SIG-M5 treated with dmso at 0.1 percent for 504 hours (cell line): ENCODE data around the gene YIF1A.
"Not testable (repeated sequence)": the region's sequence is repeated elsewhere in the genome, so short reads cannot be mapped to it uniquely, and the experiment has no call there.

Experiments
- DNase-seq: peaks from one replicate; lab custom pipeline; 2025; ENCODE audit not compliant: unreplicated experiment; lab: John Stamatoyannopoulos, UW

The YIF1A gene

GRCh38 chr11:66287211-66287888 is 1.6 kb downstream of the YIF1A start:
- no peak for DNase-seq

- no peak for DNase-seq
Observed at GRCh38 chr11:66286699-66287098, 2.2 kb downstream of the YIF1A start.

- no peak for DNase-seq
Observed at GRCh38 chr11:66285250-66285947, 3.5 kb downstream of the YIF1A start.

- DNase-seq, result no peak
Observed at GRCh38 chr11:66284526-66285078, 4.3 kb downstream of the YIF1A start.

- DNase-seq, result no peak
Observed at GRCh38 chr11:66283461-66284105, 5.4 kb downstream of the YIF1A start.

GRCh38 chr11:66282468-66283455 is 6.2 kb downstream of the YIF1A start:
- DNase-seq, result peak; percentile 94

GRCh38 chr11:66281776-66282467 is 7.0 kb downstream of the YIF1A start:
- no peak for DNase-seq

- DNase-seq, result no peak
Observed at GRCh38 chr11:66281001-66281400, 7.9 kb downstream of the YIF1A start.

- no peak for DNase-seq
Observed at GRCh38 chr11:66280428-66280827, 8.5 kb downstream of the YIF1A start.

- DNase-seq, result no peak
Observed at GRCh38 chr11:66279092-66279734, 9.7 kb downstream of the YIF1A start.

- DNase-seq, result no peak
Observed at GRCh38 chr11:66278363-66279091, 10.4 kb downstream of the YIF1A start.

GRCh38 chr11:66277471-66278362 is 11.2 kb downstream of the YIF1A start, which contains the start of gene CNIH2:
CNIH2 (plus strand) TSS chr11:66278175; CDS start chr11:66278457, 282 bp downstream.
- no peak for DNase-seq

GRCh38 chr11:66277064-66277463 is 11.9 kb downstream of the YIF1A start:
- not testable (repeated sequence) for DNase-seq

GRCh38 chr11:66276619-66277018 is 12.3 kb downstream of the YIF1A start:
- DNase-seq, result not testable (repeated sequence)

- DNase-seq, result no peak
Observed at GRCh38 chr11:66275984-66276612, 12.8 kb downstream of the YIF1A start.

- no peak for DNase-seq
Observed at GRCh38 chr11:66275396-66275795, 13.5 kb downstream of the YIF1A start.

GRCh38 chr11:66274219-66274618 is 14.7 kb downstream of the YIF1A start:
- DNase-seq, result no peak
